Measurements from ENCODE around the gene MDM1.

The MDM1 gene

GRCh38 chr12:68270358-68270757 lies 61.8 kb downstream of the MDM1 start:
- DNase-seq: no peak

GRCh38 chr12:68269779-68270178 lies 62.4 kb downstream of the MDM1 start:
- DNase-seq: no peak

GRCh38 chr12:68268967-68269366 lies 63.2 kb downstream of the MDM1 start:
- peak; percentile 13 for DNase-seq

- DNase-seq: no peak
Measured at GRCh38 chr12:68267892-68268396, 64.2 kb downstream of the MDM1 start.

GRCh38 chr12:68264857-68265256 lies 67.3 kb downstream of the MDM1 start:
- DNase-seq: no peak

GRCh38 chr12:68264158-68264855 lies 67.9 kb downstream of the MDM1 start:
- DNase-seq: no peak

- no peak for DNase-seq
Measured at GRCh38 chr12:68263366-68263765, 68.8 kb downstream of the MDM1 start.

- DNase-seq: no peak
Measured at GRCh38 chr12:68261896-68262295, 70.3 kb downstream of the MDM1 start.

- DNase-seq: no peak
Measured at GRCh38 chr12:68260153-68260552, 72.0 kb downstream of the MDM1 start.

- DNase-seq: no peak
Measured at GRCh38 chr12:68259318-68259940, 72.7 kb downstream of the MDM1 start.

GRCh38 chr12:68253504-68253903 lies 78.7 kb downstream of the MDM1 start, which contains the start of gene IL22:
Gene IL22, minus strand, starts transcription at chr12:68253604. Its CDS starts 156 bp downstream, at chr12:68253448.
- no peak for DNase-seq

GRCh38 chr12:68252077-68252476 lies 80.1 kb downstream of the MDM1 start:
- no peak for DNase-seq

- DNase-seq: no peak
Measured at GRCh38 chr12:68250454-68250853, 81.7 kb downstream of the MDM1 start.

- DNase-seq: no peak
Measured at GRCh38 chr12:68247785-68248184, 84.4 kb downstream of the MDM1 start.

GRCh38 chr12:68246350-68246749 lies 85.8 kb downstream of the MDM1 start:
- DNase-seq: no peak

GRCh38 chr12:68245180-68246021 lies 86.8 kb downstream of the MDM1 start:
- DNase-seq: no peak

All from NCI-H446 treated with DMSO at 0.1 percent for 48 hours (cell line).